GM18858 (cell line): ENCODE results near the gene FOXD4L1.
"Not testable (repeated sequence)": the region's sequence is repeated elsewhere in the genome, so short reads cannot be mapped to it uniquely, and the experiment has no call there.

Experiments used
- ATAC-seq: cut with Tn5 transposase; IDR thresholded peaks from one replicate; pipeline ENCODE4 v1.9.1; 2021; ENCODE audit not compliant: unreplicated experiment

FOXD4L1 gene

GRCh38 chr2:113521492-113521891 is 23.0 kb downstream of the FOXD4L1 start:
- not testable (repeated sequence) for ATAC-seq

GRCh38 chr2:113524986-113525385 is 26.5 kb downstream of the FOXD4L1 start:
- ATAC-seq, result not testable (repeated sequence)

- peak; percentile 71 for ATAC-seq
Observed at GRCh38 chr2:113527350-113528045, 29.0 kb downstream of the FOXD4L1 start.

GRCh38 chr2:113528126-113528525 is 29.7 kb downstream of the FOXD4L1 start:
- ATAC-seq, result not testable (repeated sequence)

GRCh38 chr2:113528904-113529303 is 30.4 kb downstream of the FOXD4L1 start:
- not testable (repeated sequence) for ATAC-seq

GRCh38 chr2:113532991-113533390 is 34.5 kb downstream of the FOXD4L1 start:
- not testable (repeated sequence) for ATAC-seq

GRCh38 chr2:113536573-113536972 is 38.1 kb downstream of the FOXD4L1 start:
- not testable (repeated sequence) for ATAC-seq

- not testable (repeated sequence) for ATAC-seq
Observed at GRCh38 chr2:113540834-113541203, 42.4 kb downstream of the FOXD4L1 start.

GRCh38 chr2:113541204-113541975 is 42.9 kb downstream of the FOXD4L1 start:
- not testable (repeated sequence) for ATAC-seq

GRCh38 chr2:113541976-113542485 is 43.6 kb downstream of the FOXD4L1 start:
- ATAC-seq, result not testable (repeated sequence)

GRCh38 chr2:113542529-113542928 is 44.1 kb downstream of the FOXD4L1 start:
- not testable (repeated sequence) for ATAC-seq
